ENCODE results near the gene SCARB2.

GRCh38 chr4:76147454-76148141 is 66.0 kb downstream of the SCARB2 start:
- TF ChIP-seq POLR2AphosphoS5 (IDR thresholded peaks at IDR 0.05; ENCODE audit: low read depth, low read length) (no peak), EZH2 (IDR thresholded peaks at IDR 0.05) (no peak), POLR2A (IDR thresholded peaks at IDR 0.05; ENCODE audit: borderline replicate concordance, extremely low read depth, insufficient read depth, insufficient read length) (no peak), CEBPB (IDR thresholded peaks at IDR 0.05; ENCODE audit: low read depth) (no peak)

All from HCT116 (cell line).